NCI-H82 (cell line): ENCODE data around the gene AP1M2.
"Not testable (repeated sequence)": the region's sequence is repeated elsewhere in the genome, so short reads cannot be mapped to it uniquely, and the experiment has no call there.

ENCODE experiments used
- DNase-seq: peaks from one replicate; lab custom pipeline; 2025; lab: John Stamatoyannopoulos, UW

AP1M2 gene

DNA sequence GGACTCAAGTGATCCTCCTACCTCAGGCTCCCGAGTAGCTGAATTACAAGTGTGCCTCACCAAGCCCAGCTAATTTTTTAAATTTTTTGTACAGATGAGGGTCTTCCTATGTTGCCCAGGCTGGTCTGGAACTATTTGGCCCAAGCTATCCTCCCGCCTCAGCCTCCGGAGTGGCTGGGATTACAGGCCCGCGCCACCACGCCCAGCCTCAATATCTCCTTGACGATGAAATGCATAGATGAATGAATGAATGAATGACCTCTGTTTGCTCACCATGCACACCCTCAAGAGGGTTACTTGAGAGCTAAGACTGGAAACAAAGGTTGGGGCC lies 14.9 kb upstream of the AP1M2 start:
- DNase-seq: no peak

DNA sequence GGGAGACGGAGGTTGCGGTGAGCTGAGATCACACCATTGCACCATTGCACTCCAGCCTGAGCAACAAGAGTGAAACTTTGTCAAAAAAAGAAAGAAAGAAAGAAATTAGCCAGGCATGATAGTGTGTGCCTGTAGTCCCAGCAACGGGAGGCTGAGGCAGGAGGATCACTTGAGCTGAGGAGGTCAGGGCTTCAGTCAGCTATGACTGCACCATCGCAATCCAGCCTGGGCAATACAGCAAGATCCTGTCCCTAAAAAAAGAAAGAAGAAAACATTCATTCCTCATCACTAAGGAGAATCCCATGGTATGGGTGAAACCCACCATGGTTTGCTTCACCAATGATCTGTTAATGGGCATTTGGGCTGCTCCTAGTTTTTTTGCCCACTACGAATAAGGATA lies 13.0 kb upstream of the AP1M2 start:
- DNase-seq: no peak

DNA sequence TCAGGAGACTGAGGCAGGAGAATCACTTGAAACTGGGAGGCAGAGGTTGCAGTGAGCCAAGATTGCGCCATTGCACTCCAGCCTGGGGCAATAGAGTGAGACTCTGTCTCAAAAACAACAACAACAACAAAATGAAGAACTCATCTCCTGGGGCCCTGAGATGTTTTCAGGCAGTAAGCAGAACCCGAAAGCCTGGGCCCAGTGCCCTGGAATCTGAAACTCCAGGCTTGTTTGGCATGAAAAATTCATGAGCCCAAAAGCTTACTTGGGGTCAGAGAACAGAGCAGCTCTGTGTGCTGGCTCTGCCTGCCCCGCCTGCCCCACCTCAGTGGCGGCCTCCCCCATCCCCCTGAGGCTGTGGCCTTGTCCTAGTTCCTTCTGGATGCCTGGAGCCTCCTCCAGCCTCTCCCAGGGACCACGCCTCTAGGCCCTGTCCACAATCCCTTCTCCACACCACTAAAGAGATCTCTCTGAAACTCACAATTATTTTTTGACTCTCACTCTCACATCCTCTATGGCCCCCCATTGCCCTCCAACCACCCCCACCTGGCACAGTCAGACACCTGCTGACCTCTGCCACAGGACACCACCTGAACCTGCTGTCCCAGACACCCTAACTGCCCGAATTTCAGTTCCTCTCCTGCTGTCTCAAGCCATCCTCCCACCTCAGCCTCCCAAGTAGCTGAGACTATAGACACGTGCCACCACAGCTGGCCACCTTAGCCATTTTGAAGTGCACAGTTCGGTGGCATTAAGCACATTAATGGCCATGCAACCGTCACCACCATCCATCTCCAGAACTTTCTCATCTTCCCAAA lies 6.9 kb upstream of the AP1M2 start:
- DNase-seq: no peak

DNA sequence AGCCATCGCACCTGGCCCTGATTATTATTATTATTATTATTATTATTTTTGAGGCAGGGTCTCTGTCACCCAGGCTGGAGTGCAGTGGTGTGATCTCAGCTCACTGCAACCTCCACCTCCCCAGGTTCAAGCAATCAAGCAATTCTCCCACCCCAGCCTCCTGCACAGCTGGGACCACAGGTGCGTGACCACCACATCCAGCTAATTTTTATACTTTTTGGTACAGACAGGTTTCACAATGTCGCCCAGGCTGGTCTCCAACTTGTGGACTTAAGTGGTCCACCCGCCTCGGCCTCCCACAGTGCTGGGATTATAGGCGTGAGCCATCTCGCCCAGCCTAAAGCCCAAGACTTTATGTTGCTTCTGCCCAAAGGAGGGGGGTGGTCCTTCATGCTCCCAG lies 6.0 kb upstream of the AP1M2 start:
- DNase-seq: no peak

DNA sequence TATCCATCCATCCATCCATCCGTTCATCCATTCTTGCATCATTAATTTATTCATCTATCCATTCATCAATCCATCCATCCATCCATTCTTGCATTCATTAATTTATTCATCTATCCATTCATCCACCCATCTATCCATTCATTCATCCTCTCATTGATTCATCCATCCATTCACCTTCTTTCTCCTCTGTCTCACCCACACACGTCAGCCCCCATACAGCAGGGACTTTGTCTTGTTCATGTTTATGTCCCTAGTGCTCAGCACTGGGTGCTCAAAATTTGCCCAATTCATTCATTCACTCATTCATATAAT lies 683 bp upstream of the AP1M2 start:
- no peak for DNase-seq

DNA sequence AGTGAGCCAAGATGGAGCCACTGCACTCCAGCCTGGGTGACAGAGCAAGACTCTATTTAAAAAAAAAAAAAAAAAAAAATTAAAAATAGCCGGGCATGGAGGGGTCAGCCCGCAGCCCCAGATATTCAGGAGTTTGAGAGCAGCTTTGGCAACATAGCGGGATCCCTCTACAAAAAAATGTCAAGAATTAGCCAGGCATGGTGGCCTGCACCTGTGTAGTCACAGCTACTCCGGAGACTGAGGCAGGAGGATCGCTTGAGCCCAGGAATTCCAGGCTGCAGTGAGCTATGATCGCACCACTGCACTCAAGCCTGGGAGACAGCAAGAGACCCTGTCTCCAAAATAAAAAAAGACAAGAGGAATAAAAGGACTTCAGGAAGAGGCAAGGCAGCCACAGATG lies 716 bp downstream of the AP1M2 start:
- no peak for DNase-seq

DNA sequence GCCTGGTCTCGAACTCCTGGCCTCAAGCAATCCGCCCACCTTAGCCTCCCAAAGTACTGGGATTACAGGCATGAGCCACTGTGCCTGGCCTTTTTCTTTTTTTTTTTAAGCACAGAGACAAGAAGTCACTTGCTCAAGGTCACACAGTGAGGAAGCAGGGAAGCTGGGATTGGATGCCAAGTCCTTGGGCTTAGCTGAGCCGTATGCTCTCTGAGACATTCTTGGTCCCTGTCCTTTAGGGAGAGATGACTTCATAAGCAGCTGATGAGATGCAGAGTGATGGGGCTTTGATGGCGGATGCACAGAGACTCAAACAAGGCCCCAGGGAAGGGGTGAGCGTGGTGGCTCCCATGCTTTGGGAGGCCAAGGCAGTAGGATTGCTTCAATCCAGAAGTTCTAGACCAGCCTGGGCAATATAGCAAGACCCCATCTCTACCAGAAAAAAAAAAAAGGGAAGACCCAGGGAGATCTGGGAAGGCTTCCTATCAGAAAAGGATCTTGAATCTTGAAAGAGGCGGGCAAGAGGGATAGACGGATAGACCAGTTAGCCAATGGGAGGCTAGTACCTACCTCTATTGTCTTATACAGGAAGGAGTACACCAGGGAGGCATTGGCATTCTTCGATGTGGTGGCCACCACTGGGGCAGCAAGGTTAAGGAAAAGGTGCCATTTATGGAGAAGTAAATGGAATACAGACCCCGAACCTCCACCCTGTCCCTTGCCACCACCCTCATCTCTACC lies 3.9 kb downstream of the AP1M2 start:
- DNase-seq: peak; percentile 15

DNA sequence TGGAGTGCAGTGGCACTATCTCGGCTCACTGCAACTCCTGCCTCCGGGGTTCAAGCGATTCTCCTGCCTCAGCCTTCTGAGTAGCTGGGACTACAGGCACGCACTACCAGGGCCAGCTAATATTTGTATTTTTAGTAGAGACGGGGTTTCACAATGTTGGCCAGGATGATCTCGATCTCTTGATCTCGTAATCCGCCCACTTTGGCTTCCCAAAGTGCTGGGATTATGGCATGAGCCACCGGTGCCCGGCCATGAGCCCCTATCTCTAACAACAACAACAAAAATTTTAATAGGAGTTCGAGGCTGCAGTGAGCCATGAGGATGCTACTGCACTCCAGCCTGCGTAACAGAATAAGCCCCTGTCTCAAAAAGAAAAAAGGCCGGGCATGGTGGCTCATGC lies 5.0 kb downstream of the AP1M2 start:
- no peak for DNase-seq

DNA sequence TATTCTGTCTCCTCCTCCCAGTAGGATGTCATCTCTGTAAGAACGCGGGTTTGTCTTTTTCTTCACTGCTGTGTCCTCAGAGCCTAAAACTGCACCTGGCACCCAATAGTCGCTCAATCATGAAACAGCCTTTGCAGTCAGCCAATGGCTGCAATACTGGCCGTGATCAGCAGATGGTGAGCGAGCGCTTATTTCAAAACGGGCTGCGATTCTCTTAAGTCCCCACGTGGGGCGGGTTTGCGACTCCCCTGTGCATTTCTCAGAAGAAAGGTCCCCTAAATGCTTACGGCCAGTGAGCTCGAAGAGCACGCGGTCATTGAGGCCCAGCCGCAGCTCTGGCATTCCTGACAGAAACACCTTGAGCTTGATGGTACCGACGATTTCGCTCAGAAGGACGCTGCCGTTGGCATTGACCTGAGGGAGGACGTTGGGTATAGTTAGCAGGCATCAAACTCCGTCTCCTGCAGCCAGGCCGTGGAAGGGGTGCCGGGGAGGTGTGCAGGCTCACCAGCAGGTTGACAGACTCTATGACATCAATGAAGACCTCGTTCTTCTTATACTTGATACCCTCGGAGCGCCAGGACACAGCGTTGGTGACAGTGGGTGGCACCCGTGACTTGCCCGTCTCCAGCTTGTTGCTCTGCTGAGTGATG lies 6.0 kb downstream of the AP1M2 start:
- DNase-seq: peak; percentile 96

DNA sequence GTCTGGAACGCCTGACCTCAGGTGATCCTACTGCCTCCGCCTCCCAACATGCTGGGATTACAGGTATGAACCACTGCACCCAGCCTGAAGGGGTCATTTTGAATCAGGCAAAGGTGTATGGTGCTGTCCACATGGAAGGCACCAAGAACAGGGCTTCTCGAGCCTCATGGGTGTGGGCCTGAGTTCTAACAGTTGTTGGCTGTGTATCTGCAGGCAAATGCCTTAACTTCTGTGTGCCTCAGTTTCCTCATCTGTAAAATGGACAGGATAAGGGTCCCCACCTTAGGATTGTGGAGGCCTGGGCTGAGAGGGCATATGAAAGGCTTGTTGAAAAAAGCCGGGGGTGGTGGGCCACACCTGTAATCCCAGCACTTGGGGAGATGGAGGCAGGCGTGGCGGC lies 9.2 kb downstream of the AP1M2 start:
- DNase-seq: no peak

DNA sequence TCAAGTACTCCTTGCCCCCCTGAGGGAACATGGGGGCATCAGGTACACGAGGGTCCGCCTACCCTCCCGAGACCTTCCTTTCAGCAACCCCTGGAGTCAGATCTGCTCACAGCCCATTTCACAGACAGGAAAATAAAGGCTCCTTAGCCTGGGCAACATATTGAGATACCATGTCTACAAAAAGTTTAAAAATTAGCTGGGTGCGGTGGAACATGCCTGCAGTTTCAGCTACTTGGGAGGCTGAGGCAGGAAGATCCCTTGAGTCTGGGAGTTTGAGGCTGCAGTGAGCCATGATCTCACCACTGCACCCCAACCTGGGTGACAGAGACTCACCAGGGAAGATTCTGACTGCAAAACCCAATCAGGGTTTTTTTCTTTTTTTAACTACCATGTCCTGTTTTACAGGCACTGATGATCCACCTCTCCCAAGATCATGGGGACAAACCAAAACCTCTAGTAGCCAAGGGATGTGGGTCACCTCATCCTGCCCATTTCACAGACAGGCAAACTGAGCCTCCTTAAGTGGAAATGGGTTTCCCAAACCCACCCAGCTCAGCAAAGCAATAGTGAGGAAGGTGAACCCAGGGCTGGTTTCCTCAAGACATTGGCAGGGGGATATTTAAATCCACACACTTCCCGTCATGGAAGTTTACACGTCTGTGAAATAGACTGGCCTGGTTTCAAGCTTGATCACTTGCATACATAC lies 11.9 kb downstream of the AP1M2 start:
- no peak for DNase-seq

DNA sequence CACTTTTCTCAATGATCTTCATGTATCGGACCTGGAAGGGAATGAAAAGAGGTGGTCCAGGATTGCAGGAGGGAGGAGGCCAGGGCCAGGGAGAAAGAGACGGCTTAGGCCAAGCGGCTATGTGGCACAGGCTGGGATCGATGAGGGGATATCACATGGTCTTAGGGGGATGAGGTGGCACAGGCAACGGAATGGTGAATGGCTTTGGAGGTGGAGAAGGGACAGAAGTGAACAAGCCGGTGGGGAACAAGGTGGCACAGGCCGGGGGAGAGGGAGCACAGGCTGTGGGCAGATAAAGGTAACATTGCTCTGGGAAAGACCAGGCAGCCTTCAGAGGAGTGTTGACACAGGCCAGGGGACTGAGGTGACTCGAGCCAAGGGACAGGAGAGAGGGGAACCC lies 12.7 kb downstream of the AP1M2 start:
- no peak for DNase-seq

DNA sequence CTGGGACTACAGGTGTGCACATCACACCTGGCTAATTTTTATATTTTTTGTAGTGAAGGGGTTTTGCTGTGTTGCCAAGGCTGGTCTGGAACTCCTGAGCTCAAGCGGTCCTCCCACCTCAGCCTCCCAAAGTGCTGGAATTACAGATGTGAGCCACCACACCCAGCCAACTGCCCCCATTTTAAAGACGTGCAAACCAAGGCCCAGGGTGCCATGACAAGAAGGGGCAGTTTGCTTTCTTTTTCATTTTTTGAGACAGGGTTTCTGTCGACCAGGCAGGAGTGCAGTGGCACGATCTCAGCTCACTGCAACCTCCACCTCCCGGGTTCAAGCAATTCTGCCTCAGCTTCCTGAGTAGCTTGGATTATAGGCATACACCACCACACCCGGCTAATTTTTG lies 13.3 kb downstream of the AP1M2 start:
- DNase-seq: not testable (repeated sequence)

DNA sequence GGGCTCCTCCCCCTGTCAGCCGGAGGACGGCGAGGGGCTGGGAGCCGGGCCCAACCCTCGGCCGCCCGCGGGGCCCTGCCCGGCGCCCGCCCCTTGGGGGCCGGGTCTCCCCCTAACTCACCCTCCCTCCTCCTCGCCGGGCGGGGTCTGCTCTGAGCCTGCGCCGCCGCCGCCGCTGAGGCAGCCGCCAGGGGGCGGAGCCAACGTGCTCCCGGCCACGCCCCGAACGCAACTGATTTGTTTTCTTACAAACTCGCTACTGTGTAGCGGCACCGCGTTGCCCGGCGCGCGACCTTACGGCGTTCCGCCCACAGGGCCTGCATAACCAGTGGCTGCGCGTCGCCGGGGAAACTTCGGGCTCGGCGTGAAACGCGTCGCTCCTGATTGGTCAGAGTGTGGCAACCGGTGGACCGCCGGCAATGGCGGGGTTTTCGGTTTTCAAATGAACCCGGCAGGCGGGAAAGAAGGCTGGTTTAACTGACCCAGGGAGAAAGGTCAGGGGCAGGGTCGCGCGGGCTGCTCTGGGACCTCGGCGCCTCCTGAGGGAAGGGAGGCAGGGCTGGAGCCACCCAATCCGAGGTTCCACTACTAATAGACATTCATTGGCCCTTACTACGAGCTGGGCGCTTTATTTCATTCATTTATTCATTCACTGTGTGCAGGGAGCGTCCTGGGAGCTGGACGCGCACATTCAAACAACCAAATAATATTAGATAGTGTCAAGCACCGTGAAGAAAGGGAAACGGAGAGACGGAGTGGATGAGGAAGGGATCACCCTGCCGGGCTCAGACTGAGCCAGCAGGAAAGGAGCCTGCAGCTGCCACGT lies 18.1 kb downstream of the AP1M2 start, which contains the start of gene CDKN2D:
CDKN2D (minus strand) TSS at position 154 of the 826 bp plus-strand sequence. CDS start 326 bp downstream, outside the sequence.
- DNase-seq: peak; percentile 99

DNA sequence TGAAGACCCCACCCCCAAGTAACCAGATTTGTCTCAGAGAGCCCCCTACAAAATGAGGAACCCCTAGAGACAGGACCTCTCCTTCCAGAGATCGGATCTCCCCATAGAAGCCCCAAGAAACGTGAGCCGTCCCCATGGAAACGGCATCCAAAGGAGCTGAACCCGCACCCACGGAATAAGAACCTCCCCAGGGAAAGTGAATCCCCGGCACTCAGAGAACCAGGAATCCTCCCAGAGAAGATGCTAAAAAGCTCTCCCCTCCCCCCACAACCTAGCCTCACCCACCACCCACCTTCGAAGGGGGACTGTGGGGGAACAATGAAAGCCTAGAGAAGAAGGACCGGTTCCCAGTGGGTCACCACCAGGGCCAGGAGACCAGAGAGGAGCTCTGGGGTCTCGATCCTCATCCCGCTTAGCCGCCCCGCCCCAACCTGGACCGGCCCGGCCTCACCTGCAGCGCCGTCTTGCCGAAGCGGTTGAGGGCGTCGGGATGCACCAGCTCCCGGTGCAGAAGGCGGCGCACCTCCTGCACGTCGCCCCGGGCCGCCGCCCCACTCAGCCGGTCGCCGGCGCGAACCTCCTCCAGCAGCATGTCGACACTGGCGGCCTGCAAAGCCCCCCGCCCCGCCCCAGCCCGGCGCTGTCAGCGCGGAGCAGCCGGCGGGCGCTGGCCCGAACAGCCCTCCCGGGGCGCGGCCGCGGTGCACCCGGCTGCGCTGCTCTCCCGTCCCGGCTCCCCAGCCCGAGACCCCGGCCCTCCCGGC lies 18.9 kb downstream of the AP1M2 start:
- peak; percentile 59 for DNase-seq

DNA sequence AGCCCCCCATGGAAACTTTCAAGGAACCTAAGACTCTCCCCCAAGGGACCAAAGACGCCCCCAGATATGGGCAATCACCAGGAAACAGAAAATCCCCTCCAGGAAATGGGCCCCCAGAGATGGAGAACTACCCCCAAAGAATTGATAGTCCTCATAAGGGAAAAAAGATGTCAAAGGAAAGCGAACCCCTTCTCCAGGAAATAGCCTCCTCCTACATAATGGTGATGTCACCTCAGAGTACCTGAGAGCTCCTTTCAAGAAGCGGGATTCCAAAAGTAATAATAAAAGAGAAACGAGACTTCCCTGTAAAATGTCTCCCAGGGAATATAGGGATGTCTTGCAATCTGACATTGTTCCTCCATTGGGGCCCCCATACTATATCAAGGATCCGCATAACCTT lies 19.5 kb downstream of the AP1M2 start:
- no peak for DNase-seq

DNA sequence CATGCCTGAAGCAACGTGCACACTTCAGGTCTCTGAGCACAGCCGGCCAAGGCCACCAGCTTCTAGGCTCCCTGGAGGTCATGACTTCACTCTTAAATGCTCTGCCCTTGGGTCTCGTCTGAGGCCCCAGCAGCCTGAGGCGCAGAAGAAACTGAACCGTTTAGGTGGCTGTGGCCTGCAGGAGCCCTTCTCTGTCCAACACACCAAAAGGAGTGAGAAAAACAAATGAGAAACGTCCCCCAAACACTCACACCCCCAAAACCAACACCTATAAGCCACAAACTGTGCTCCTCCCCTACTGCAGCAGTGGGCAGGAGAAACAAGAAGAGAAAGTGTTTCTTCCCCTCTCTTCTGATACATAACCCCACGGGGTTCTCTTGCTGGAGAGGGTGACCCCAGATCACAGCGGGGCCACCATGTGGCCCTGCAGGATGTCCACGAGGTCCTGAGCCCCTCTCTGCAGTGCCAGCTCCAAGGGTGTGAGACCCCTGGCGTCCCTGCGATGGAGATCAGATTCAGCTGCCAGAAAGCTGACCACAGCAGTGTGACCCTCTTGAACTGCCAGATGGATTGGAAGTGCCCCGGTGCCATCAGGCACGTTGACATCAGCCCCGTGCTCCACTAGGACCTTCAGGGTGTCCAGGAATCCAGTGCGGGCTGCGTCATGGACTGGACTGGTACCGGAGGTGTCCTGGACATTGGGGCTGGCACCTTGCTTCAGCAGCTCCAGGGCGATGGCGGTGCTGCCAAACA lies 20.3 kb downstream of the AP1M2 start:
- DNase-seq: no peak

DNA sequence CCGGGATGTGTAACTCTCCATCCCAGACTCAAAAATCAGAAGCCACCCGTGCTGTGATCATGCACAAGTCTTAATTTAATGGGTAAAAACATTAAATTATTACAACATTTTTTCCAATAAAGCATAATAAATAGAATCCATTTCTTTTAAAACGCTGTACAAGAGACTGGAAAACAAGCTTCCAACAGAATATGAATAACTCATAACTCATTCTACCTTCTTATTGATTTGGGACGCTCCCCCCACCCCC lies 20.8 kb downstream of the AP1M2 start:
- DNase-seq: no peak

DNA sequence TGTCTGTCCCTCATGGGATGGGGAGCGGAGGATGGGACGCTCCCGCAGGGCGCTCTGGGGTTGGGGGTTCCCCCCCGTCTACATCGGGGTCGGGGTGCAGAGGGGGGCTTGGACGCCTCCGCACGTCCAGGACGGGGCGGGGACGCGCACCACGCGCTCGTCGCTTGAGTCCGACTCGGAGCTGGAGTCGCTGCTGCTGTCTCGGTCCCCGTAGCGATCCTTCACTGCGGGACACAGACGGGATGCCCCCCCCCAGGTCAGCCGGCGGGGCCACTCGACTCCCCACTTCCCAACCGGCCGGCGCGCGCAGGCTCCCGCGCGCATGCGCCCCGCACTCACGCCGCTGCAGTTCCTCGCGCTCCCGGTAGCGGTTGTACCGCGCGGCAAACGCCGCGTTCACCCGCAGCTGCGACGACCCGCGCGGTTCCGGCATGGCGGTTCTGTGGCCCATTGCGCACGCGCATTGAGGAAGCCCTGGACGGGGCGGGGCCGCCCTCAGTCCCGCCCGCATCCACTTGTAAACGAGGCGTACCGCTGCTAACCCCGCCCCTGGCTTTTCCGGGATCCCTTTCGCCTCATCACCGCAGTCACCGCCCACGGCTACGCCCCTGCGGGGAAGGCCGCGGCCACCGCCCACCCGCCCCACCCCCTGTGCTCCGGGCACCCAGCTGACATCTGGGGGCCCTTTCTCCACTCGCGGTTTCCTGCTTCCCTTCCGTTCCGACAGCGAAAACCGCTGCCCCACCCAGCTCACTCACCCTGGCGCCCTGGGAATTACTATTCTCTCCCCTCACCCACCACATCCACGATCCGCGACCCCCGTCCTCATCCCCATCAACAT lies 21.3 kb downstream of the AP1M2 start, which contains the start of gene KRI1:
KRI1 (minus strand) TSS at position 444 of the 841 bp plus-strand sequence; CDS start at position 433, 11 bp downstream.
- DNase-seq: peak; percentile 98
